Stimulated activated CD8-positive, alpha-beta memory T cell treated with anti-CD3 and anti-CD28 coated beads, Interleukin-2, amount 100 ng/mL, for 1 hour (primary cell): ENCODE results near the gene WDR81.

Experiments used
- DNase-seq, 2 donors: peaks; one replicate each; pipeline ENCODE4 v3.0.0-alpha.2; 2020; ENCODE audit warnings: low read depth in 2 of 2

WDR81 gene

DNA sequence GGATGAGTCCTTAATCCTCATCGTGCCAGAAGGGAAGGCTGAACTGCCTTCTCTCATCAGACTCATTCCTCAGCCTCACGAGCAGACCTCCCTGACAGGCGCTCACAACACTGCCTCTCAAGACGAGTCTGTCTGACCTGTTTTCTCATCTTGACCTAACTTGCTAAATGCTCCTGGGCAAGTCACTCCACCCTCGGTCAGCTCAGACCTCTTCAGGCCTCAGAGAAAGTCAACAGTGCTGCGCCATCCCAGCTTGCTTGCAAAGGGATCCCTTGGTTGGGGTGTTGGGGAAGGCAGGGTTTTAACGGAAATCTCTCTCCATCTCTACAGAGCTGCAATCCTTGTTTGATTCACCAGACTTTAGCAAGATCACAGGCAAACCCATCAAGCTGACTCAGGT is 52.4 kb downstream of the WDR81 start:
- no peak for DNase-seq

DNA sequence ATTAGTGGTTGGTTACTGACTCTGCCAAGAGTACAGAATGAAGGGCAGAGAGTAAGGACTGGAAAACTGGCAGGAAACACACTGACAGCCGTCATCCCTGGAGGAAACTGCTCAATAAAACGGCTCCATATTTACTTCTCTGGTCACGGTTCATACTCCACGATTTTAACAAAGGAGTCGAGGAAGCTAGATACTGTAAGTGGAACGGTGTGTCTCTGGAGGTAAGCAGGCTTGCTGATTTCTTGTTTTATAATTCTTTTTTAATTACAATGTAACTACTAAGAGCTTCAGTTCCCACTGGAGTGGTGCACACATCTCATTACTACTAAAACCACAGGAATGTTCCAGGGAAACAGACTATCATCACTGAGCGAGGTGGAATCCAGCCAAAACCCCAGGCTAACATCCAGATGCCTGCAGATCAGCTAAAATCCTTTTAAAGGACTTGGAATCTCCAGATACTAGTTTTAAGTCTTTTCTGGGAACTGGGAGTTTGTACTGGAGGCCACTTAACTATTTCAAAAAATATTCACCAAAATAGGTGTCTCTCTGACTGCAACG is 55.1 kb downstream of the WDR81 start:
- no peak for DNase-seq

DNA sequence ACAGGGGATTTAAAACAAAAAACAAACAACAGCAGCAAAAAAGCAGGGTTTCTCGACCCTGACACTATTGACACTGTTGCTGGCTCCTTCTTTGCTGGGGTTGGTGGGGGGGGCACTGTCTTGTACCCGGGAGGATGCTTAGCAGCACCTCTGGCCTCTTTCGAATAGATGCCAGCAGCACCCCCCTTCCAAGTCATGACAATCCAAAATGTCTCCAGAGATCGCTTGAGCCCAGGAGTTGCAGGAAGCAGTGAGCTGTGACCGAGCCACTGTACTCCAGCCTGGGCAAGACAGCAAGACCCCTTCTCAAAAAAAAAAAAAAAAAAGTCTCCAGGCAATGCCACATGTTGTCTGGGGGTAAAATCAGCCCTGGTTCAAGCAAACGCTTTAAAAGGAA is 57.7 kb downstream of the WDR81 start:
- DNase-seq, result no peak

DNA sequence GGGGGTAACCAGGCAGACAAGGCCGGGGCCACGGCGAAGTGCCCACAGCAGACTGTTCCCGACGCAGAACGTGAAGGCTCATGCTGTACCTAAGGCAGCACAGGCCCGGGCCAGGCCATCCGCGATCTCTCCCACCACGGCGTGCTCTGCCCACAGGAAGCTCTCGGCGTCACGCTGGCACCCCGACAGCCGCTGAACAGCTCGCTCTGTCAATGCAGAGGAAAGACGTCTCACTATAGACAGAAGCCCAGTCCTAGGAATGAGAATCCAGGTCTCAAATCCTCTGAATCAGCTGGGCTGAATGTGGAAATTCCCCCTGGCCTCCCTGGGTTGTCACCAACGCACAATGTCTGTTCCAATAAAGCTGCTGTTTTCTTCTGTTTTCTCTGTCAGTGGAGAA is 58.8 kb downstream of the WDR81 start:
- DNase-seq, result no peak

DNA sequence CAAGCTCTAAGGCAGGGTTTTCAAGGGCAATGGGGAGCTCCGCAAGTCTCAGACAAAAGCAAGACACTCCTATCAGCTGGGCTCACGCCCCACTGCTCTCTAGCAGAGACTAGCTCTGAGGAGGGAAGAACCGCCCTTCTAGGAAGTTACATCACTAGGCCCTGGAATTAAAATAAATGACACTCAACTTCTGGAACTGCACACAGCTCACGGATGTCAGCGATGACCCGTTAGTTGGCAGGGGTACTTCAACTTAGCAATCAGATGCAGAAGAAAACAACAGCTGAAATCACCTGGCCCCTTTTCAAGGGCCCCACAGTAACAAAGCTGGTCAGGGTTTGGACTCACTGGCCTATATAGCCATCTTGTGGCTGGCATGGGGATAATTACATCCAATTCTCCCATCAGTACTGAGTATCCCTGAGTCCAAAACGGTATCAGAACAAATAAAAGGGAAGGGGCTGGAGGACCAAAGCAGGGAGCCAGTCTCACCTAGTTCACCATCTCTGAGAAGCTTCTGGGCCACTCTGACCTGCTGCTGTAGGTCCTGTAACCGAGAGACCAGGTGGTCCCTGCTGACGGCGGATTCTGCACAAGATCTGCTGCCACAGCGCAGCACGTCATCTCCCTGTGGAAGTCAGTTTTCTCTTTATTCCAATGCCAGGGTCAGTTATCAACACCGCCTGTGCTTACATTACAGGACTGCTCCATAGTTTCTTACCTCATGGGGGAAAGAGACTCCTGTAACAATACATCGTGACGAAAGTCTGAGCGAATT is 59.5 kb downstream of the WDR81 start:
- DNase-seq, result no peak

DNA sequence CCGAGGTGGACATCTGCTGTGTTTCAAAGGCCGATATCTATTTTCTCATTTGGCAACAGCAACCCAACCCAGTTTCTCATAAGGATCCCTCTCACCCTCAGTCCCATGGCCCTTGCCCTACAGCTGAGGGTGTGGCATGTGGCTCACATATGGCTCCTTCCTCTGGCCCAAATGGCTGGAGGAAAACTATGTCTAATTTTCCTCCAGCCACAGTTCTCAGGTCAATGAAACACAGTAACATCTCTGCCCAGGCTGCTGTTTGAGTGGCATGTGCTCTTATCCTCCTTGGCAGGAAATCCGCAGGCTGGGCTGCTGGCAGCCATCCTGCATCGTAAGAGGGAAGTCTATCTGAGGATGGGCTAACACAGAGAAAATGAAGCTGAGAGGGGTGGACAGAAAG is 61.4 kb downstream of the WDR81 start:
- no peak for DNase-seq

DNA sequence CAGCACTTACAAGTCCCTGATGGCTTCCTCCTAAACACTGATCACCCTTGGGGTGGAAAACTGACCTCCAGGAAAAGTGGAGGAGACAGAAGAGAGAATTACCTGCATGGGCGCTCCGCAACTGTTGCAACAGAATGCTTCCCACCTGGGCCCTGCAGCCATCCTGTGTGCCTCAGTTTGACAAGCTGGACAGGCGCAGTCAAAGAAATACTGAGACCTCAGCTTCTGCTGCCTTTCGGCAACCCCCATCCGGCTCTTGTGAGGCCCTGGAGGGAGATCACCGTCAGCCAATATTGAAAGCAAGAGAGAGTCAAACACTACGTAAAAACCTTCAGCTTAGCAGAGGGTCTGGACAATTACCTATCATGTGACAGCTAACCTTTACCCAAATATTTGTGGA is 62.2 kb downstream of the WDR81 start:
- no peak for DNase-seq

DNA sequence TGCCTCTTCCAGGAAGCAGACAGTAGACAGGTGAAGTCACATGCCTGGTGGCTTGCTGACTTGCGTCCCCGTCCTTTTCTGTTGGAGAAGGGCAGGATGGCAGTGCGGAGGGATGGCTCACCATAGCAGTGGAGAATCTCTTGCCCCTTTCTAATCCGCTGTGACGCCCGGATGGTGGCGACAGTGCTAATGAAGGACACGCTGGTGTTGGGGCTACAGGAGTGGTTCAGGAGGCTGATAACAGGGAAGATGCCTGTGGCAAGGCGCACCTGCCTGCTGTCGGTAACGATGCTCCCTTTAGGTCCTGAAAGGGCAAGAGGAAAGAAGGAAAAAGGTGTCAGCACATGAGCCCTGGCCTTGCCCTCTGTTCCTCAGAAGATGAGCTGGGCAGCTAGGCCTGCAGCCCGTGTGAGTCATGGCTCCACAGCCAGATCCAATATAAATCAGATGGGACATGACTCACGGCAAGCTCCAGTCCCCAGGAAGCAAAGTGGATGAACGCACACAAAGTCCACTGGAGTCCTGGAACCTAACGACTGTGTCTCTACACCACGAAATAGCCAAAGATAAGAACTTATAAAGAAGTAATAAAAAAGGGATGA is 62.9 kb downstream of the WDR81 start:
- no peak for DNase-seq
